ENCODE results near the gene CUEDC1. TPM values are rescaled to one million over a fixed set of nuclear protein-coding genes. Genes with fewer than 3 reads are reported as not detected.

The CUEDC1 gene
- total and polyA plus RNA-seq, 4 donors, result 25.4 to 43.6 (median 34.8) TPM

- intact Hi-C loops (cut with DNase I), result loop anchor here (2.0 to 5.0 kb wide), 2 partner anchors 35 to 113 kb away; no protein-coding TSS in a partner anchor
- peak within 1 kb of the TSS; percentile 76 to 90 for H3K4me3 ChIP-seq (ENCODE audit: low read length in 2 of 2)
- ATAC-seq (ENCODE audit: low FRiP score) (peak; percentile 86), DNase-seq (peak; percentile 87 to 94)
- H3K4me1 ChIP-seq (ENCODE audit: control insufficient read depth in 1 of 2, insufficient read depth in 2 of 2, low read length in 2 of 2), result peaks cover 4 to 9% of the 10 kb centered on the region in 2 donors
- 0% methylated on average over 18 to 74 of the region's 74 CpGs for WGBS, 2 donors
- peaks cover 0 to 2% of the 10 kb centered on the region in 2 donors for H3K27me3 ChIP-seq (ENCODE audit: control insufficient read depth in 1 of 2, insufficient read depth in 2 of 2, low read length in 1 of 2)
- peak within 1 kb of the TSS; percentile 77 to 94 for H3K27ac ChIP-seq (ENCODE audit: low read depth in 1 of 2, low read length in 2 of 2)
- H3K36me3 ChIP-seq (ENCODE audit: control insufficient read depth in 1 of 2, insufficient read depth in 2 of 2, low read length in 1 of 2), result no peaks in the 10 kb centered on the region
- no peaks in the 10 kb centered on the region for H3K9me3 ChIP-seq (ENCODE audit: control insufficient read depth, low read length)
These were observed 32.5 kb upstream of the CUEDC1 start, which contains the start of gene VEZF1 for GRCh38 chr17:57987581-57988300. VEZF1 (minus strand) TSS chr17:57988254; CDS start chr17:57988111, 143 bp downstream.

DNA sequence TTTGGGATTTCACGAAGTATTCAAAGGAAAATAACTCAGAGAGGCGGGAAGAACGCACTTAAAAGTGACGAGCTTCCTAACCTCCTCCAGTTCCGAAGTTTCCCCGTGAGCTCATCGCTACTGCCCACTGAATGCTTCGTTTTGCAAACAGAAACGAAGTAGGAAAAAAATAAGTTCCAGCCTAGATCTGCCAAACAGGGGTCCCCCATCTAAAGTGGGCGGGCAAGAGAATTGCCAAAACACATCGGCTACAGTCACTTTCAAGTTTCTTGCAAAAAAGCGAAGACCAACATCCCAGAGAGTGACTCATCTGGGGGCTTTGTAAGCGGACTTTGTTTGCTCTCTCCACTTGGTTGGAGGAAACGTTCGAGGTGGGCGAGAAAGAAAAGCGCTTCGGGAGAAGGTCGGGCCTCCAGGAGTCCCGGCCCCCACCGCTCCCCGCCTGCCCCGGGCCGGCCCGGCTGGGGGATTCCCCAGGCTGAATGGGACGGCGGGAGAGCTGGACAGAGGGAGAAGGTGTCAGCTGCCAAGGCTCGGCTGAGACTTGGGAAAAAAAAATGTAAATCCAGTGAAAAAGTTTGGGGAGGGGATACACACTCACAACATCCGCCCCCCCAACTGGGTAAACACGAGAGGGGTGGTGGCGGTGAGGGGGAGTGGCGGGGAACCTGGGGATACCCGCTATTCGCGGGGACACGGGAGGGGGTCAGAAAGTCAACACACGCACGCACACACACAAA lies 31.8 kb upstream of the CUEDC1 start:
- intact Hi-C loops (cut with DNase I), result loop anchor here (2.0 to 5.0 kb wide), 2 partner anchors 35 to 112 kb away; no protein-coding TSS in a partner anchor
- Histone ChIP-seq H3K36me3 (ENCODE audit: control insufficient read depth in 1 of 2, insufficient read depth in 2 of 2, low read length in 1 of 2) (peaks cover 0 to 3% of the 10 kb centered on the region in 2 donors), H3K27ac (ENCODE audit: low read depth in 1 of 2, low read length in 2 of 2) (peak overlapping the region; percentile 77 to 91), H3K4me1 (ENCODE audit: control insufficient read depth in 1 of 2, insufficient read depth in 2 of 2, low read length in 2 of 2) (peaks cover 4 to 12% of the 10 kb centered on the region in 2 donors), H3K4me3 (ENCODE audit: low read length in 2 of 2) (peak overlapping the region; percentile 76 to 90), H3K9me3 (ENCODE audit: control insufficient read depth, low read length) (no peaks in the 10 kb centered on the region), H3K27me3 (ENCODE audit: control insufficient read depth in 1 of 2, insufficient read depth in 2 of 2, low read length in 1 of 2) (peaks cover 0 to 2% of the 10 kb centered on the region in 2 donors)
- peak; percentile 61 to 79 for DNase-seq
- 0 to 1% methylated on average over 38 of the region's 38 CpGs for WGBS, 2 donors
- peak; percentile 76 for ATAC-seq (ENCODE audit: low FRiP score)

GRCh38 chr17:57985675-57985974 lies 30.4 kb upstream of the CUEDC1 start:
- H3K4me1 ChIP-seq (ENCODE audit: control insufficient read depth in 1 of 2, insufficient read depth in 2 of 2, low read length in 2 of 2), result peaks cover 5 to 15% of the 10 kb centered on the region in 2 donors
- DNase-seq, result no peak
- peaks cover 0 to 3% of the 10 kb centered on the region in 2 donors for H3K36me3 ChIP-seq (ENCODE audit: control insufficient read depth in 1 of 2, insufficient read depth in 2 of 2, low read length in 1 of 2)
- H3K27me3 ChIP-seq (ENCODE audit: control insufficient read depth in 1 of 2, insufficient read depth in 2 of 2, low read length in 1 of 2), result peaks cover 0 to 2% of the 10 kb centered on the region in 2 donors
- ATAC-seq (ENCODE audit: low FRiP score), result no peak
- no peak overlapping the region for H3K27ac ChIP-seq (ENCODE audit: low read depth in 1 of 2, low read length in 2 of 2)
- no peak overlapping the region for H3K4me3 ChIP-seq (ENCODE audit: low read length in 2 of 2)
- H3K9me3 ChIP-seq (ENCODE audit: control insufficient read depth, low read length), result no peaks in the 10 kb centered on the region
- 8 to 13% methylated on average over 1 of the region's 1 CpG for WGBS, 2 donors
- intact Hi-C loops (cut with DNase I), result loop anchor here (5.0 kb wide), 1 partner anchor 33 kb away; no protein-coding TSS in a partner anchor

DNA sequence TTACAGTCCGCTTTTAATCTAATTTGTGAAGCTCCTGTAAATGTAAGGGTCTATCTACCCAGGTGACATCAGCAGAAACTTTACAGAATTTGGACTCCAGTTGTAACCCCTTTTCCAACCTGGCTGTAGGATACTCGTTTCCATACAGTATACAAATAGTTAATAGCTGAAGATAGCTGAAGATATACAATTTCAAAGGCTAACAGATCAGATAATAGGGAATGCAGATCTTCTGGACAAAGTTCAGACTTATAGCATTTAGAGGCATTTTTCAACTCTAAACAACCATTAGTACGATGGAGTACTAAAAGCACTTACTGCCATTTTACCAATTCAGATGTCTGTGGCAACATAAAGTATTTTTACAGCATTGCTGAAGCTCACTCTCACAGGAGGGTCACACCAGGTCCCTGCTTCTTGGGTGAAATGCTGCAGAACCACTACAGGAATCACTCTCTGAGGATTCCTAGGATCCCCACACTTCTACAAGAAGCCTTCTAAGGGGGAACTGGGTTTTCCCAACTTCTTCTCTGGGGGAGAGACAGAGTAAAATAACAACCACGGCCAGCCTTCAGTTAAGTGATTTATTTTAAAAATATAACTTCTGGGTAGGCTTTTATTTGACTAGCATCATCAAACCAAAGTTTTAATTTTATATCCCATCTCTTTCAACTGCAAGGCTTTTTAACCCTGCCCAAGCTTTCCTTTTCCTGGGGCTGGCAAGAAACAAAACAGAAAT lies 29.9 kb upstream of the CUEDC1 start:
- Histone ChIP-seq H3K27ac (ENCODE audit: low read depth in 1 of 2, low read length in 2 of 2) (no peak overlapping the region), H3K27me3 (ENCODE audit: control insufficient read depth in 1 of 2, insufficient read depth in 2 of 2, low read length in 1 of 2) (peaks cover 0 to 2% of the 10 kb centered on the region in 2 donors), H3K4me1 (ENCODE audit: control insufficient read depth in 1 of 2, insufficient read depth in 2 of 2, low read length in 2 of 2) (peaks cover 5 to 15% of the 10 kb centered on the region in 2 donors), H3K9me3 (ENCODE audit: control insufficient read depth, low read length) (no peaks in the 10 kb centered on the region), H3K4me3 (ENCODE audit: low read length in 2 of 2) (no peak overlapping the region), H3K36me3 (ENCODE audit: control insufficient read depth in 1 of 2, insufficient read depth in 2 of 2, low read length in 1 of 2) (peaks cover 0 to 5% of the 10 kb centered on the region in 2 donors)
- 37% methylated on average over 4 of the region's 4 CpGs for WGBS, 2 donors
- intact Hi-C loops (cut with DNase I), result loop anchor here (5.0 kb wide), 1 partner anchor 33 kb away; no protein-coding TSS in a partner anchor
- ATAC-seq (ENCODE audit: low FRiP score), result no peak
- no peak for DNase-seq

GRCh38 chr17:57984261-57984890 lies 29.2 kb upstream of the CUEDC1 start:
- 20 to 23% methylated on average over 4 of the region's 4 CpGs for WGBS, 2 donors

DNA sequence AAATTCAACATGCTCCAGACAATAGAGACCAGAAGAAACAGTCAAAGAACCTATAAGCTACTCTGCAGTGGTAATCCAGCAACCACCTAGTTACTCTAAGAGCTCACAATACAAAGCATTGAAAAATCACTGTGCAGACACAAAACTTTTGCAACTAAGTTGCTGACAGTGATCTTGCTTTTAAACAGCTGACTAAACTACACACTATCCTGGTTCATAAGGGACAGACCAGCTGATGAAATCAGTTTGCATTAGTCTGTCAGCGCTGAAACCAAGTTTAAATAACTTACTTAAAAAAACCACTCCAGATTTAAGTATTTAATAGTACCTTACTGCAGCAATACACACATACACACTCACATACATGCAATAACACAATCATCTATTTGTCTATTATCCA lies 28.2 kb upstream of the CUEDC1 start:
- no peak overlapping the region for H3K4me3 ChIP-seq (ENCODE audit: low read length in 2 of 2)
- WGBS, 2 donors, result 83% methylated on average over 1 of the region's 1 CpG
- ATAC-seq (ENCODE audit: low FRiP score) (no peak), DNase-seq (no peak)
- no peaks in the 10 kb centered on the region for H3K9me3 ChIP-seq (ENCODE audit: control insufficient read depth, low read length)
- H3K4me1 ChIP-seq (ENCODE audit: control insufficient read depth in 1 of 2, insufficient read depth in 2 of 2, low read length in 2 of 2), result peaks cover 5 to 15% of the 10 kb centered on the region in 2 donors
- intact Hi-C loops (cut with DNase I), result no loop called here
- H3K27ac ChIP-seq (ENCODE audit: low read depth in 1 of 2, low read length in 2 of 2), result no peak overlapping the region
- peaks cover 0 to 1% of the 10 kb centered on the region in 2 donors for H3K27me3 ChIP-seq (ENCODE audit: control insufficient read depth in 1 of 2, insufficient read depth in 2 of 2, low read length in 1 of 2)
- peaks cover 0 to 7% of the 10 kb centered on the region in 2 donors for H3K36me3 ChIP-seq (ENCODE audit: control insufficient read depth in 1 of 2, insufficient read depth in 2 of 2, low read length in 1 of 2)

More at GRCh38 chr17:57984261-57984890, 29.2 kb upstream of the CUEDC1 start:
- Histone ChIP-seq H3K27me3 (ENCODE audit: control insufficient read depth in 1 of 2, insufficient read depth in 2 of 2, low read length in 1 of 2) (peaks cover 0 to 2% of the 10 kb centered on the region in 2 donors), H3K4me3 (ENCODE audit: low read length in 2 of 2) (peak overlapping the region in 1 of 2 donors; percentile 5), H3K36me3 (ENCODE audit: control insufficient read depth in 1 of 2, insufficient read depth in 2 of 2, low read length in 1 of 2) (peaks cover 0 to 5% of the 10 kb centered on the region in 2 donors), H3K27ac (ENCODE audit: low read depth in 1 of 2, low read length in 2 of 2) (no peak overlapping the region), H3K4me1 (ENCODE audit: control insufficient read depth in 1 of 2, insufficient read depth in 2 of 2, low read length in 2 of 2) (peaks cover 5 to 15% of the 10 kb centered on the region in 2 donors), H3K9me3 (ENCODE audit: control insufficient read depth, low read length) (no peaks in the 10 kb centered on the region)
- DNase-seq (no peak), ATAC-seq (ENCODE audit: low FRiP score) (no peak)
- intact Hi-C loops (cut with DNase I), result no loop called here

DNA sequence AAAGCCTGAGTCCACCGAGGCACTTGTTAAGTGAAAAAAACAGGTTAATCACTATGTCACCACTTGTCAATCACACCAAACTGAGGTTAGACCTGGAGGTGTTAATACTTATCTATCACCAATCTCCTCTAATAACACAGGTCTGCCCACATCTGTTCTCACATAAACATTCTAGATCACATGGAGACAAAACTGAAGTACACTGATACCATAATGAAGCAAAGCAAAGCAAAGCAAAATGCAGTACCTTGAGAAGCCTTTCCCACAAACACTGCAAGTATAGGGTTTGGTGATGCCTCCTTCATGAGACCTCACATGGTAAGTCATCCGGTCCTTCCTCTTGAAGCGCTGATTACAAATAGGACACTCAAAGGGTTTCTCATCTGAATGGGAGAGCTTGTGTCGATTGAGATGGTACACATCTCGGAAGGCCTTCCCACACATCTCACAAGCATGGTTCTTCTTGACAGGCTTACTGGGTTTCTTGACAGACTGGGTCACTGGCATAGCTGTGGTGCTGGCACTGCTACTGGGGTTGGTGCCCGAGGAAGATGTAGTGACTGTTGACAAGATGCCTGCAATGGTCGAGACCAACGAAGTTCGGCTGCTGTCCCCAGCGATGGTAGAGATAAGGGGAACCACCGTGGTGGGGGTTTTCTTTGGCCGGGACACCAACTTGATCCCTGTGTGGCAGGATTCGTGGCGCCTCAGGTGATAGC lies 27.4 kb upstream of the CUEDC1 start:
- ATAC-seq (ENCODE audit: low FRiP score) (no peak), DNase-seq (no peak)
- intact Hi-C loops (cut with DNase I), result no loop called here
- peaks cover 0 to 7% of the 10 kb centered on the region in 2 donors for H3K36me3 ChIP-seq (ENCODE audit: control insufficient read depth in 1 of 2, insufficient read depth in 2 of 2, low read length in 1 of 2)
- no peak overlapping the region for H3K27ac ChIP-seq (ENCODE audit: low read depth in 1 of 2, low read length in 2 of 2)
- no peak overlapping the region for H3K4me3 ChIP-seq (ENCODE audit: low read length in 2 of 2)
- no peaks in the 10 kb centered on the region for H3K9me3 ChIP-seq (ENCODE audit: control insufficient read depth, low read length)
- 48 to 49% methylated on average over 14 of the region's 14 CpGs for WGBS, 2 donors
- H3K27me3 ChIP-seq (ENCODE audit: control insufficient read depth in 1 of 2, insufficient read depth in 2 of 2, low read length in 1 of 2), result no peaks in the 10 kb centered on the region
- H3K4me1 ChIP-seq (ENCODE audit: control insufficient read depth in 1 of 2, insufficient read depth in 2 of 2, low read length in 2 of 2), result peaks cover 5 to 15% of the 10 kb centered on the region in 2 donors
